GM18511 (cell line): ENCODE results near the gene VWA8.
"Not testable (repeated sequence)": the region's sequence is repeated elsewhere in the genome, so short reads cannot be mapped to it uniquely, and the experiment has no call there.

Experiments
- ATAC-seq: cut with Tn5 transposase; IDR thresholded peaks from one replicate; pipeline ENCODE4 v1.9.1; 2021; ENCODE audit warnings: mild to moderate bottlenecking, moderate library complexity; ENCODE audit not compliant: unreplicated experiment

The VWA8 gene

GRCh38 chr13:41622432-41623429 lies 338.2 kb downstream of the VWA8 start:
- no peak for ATAC-seq

GRCh38 chr13:41621716-41622431 lies 339.0 kb downstream of the VWA8 start:
- no peak for ATAC-seq

- ATAC-seq, result not testable (repeated sequence)
Measured at GRCh38 chr13:41617633-41618032, 343.3 kb downstream of the VWA8 start.

GRCh38 chr13:41616151-41616550 lies 344.8 kb downstream of the VWA8 start:
- no peak for ATAC-seq

GRCh38 chr13:41615528-41615855 lies 345.4 kb downstream of the VWA8 start:
- ATAC-seq, result no peak

GRCh38 chr13:41614671-41615527 lies 346.0 kb downstream of the VWA8 start:
- ATAC-seq, result no peak

GRCh38 chr13:41613984-41614661 lies 346.8 kb downstream of the VWA8 start:
- no peak for ATAC-seq

- no peak for ATAC-seq
Measured at GRCh38 chr13:41613471-41613870, 347.4 kb downstream of the VWA8 start.

GRCh38 chr13:41611385-41611784 lies 349.5 kb downstream of the VWA8 start:
- ATAC-seq, result no peak

- no peak for ATAC-seq
Measured at GRCh38 chr13:41610404-41610803, 350.5 kb downstream of the VWA8 start.

- ATAC-seq, result no peak
Measured at GRCh38 chr13:41609828-41610227, 351.1 kb downstream of the VWA8 start.

- no peak for ATAC-seq
Measured at GRCh38 chr13:41608839-41609177, 352.1 kb downstream of the VWA8 start.

GRCh38 chr13:41608111-41608838 lies 352.6 kb downstream of the VWA8 start:
- ATAC-seq, result no peak

- no peak for ATAC-seq
Measured at GRCh38 chr13:41606646-41607045, 354.3 kb downstream of the VWA8 start.

- ATAC-seq, result no peak
Measured at GRCh38 chr13:41605319-41606285, 355.3 kb downstream of the VWA8 start.

GRCh38 chr13:41603917-41604316 lies 357.0 kb downstream of the VWA8 start:
- ATAC-seq, result no peak

GRCh38 chr13:41601718-41602445 lies 359.0 kb downstream of the VWA8 start:
- no peak for ATAC-seq

GRCh38 chr13:41599619-41600018 lies 361.3 kb downstream of the VWA8 start:
- no peak for ATAC-seq
